Endothelial cell of umbilical vein (primary cell): ENCODE measurements around the gene SPP2. TPM values are rescaled to one million over a fixed set of nuclear protein-coding genes. Genes with fewer than 3 reads are reported as not detected.

Experiments used
- BruUV-seq: library from RNA; stranded (reverse); fragments of 400-500 nt; replicated peaks from 2 replicates; lab custom pipeline; 2021; lab: Mats Ljungman, UMichigan
- CTCF ChIA-PET: fragments of 300-600, 350-600 bp; sonication (Branson Sonifier 250); formaldehyde crosslinking; loops from one replicate; lab custom pipeline; 2021; ENCODE audit warnings: antibody characterized with exemption, inconsistent platforms; lab: Charles Lee
- POLR2A ChIA-PET: fragments of 300-600, 350-600 bp; sonication (Branson Sonifier 250); formaldehyde crosslinking; loops from one replicate; lab custom pipeline; 2021; ENCODE audit warnings: antibody characterized with exemption, inconsistent platforms; lab: Charles Lee
- DNase-seq: peaks from one replicate; pipeline ENCODE4 v3.0.0-alpha.2; 2011; ENCODE audit warnings: low read depth, low spot score
- FAIRE-seq: peaks from 2 replicates; lab custom pipeline; 2011; peaks lifted over from hg19 to GRCh38; lab: Jason Lieb, UNC
- H2AFZ ChIP-seq: 2 replicates; pipeline ENCODE4 v1.6.0; 2012; ENCODE audit warnings: low read depth, low read length, control low read depth, inconsistent platforms
- H3K27ac ChIP-seq: 2 replicates; pipeline ENCODE4 v1.5.1; 2011; ENCODE audit warnings: low read depth, mild to moderate bottlenecking, control low read depth, low read length, moderate library complexity; ENCODE audit not compliant: insufficient read depth
- H3K27me3 ChIP-seq, 2 experiments: 2 replicates each; pipeline versions ENCODE4 v1.6.0 to v1.6.1; 2011; ENCODE audit warnings: low read length in 2 of 2, mixed read lengths in 1 of 2; ENCODE audit not compliant: control insufficient read depth in 2 of 2, insufficient read depth in 2 of 2
- H3K36me3 ChIP-seq, 2 experiments: 2 replicates in 1 of 2; 3 replicates in 1 of 2; pipeline ENCODE4 v1.5.1; 2011; ENCODE audit warnings: low read length in 2 of 2, mild to moderate bottlenecking in 1 of 2, moderate library complexity in 1 of 2; ENCODE audit not compliant: control insufficient read depth in 2 of 2, insufficient read depth in 2 of 2; ENCODE audit errors: extremely low read depth in 1 of 2
- H3K4me1 ChIP-seq: 3 replicates; pipeline ENCODE4 v1.5.1; 2011; ENCODE audit warnings: mild to moderate bottlenecking, low read length; ENCODE audit not compliant: control insufficient read depth, insufficient read depth; ENCODE audit errors: extremely low read depth
- H3K4me2 ChIP-seq: 2 replicates; pipeline ENCODE4 v1.6.1; 2011; ENCODE audit warnings: low read length, control low read depth, mixed read lengths; ENCODE audit not compliant: insufficient read depth
- H3K4me3 ChIP-seq, 3 experiments: fragments of 200-600 bp in 1 of 3; sonication (generic), shearing (Covaris generic) in 1 of 3; replicated peaks in 1 of 3; 2 replicates each; pipeline ENCODE4 v1.5.1; 2011 to 2016; ENCODE audit warnings: control low read depth in 3 of 3, low read length in 3 of 3, mild to moderate bottlenecking in 2 of 3, inconsistent platforms in 1 of 3, low read depth in 1 of 3, moderate library complexity in 1 of 3; ENCODE audit not compliant: insufficient read depth in 1 of 3
- H3K79me2 ChIP-seq: 2 replicates; pipeline ENCODE4 v1.6.0; 2012; ENCODE audit warnings: low read length, inconsistent platforms; ENCODE audit not compliant: control insufficient read depth, insufficient read depth
- H3K9ac ChIP-seq: replicated peaks from 2 replicates; pipeline ENCODE3; 2011; ENCODE audit warnings: low read length, control low read depth; ENCODE audit not compliant: insufficient read depth; ENCODE audit errors: extremely low read depth
- H3K9me1 ChIP-seq: replicated peaks from 3 replicates; pipeline ENCODE4 v1.6.0; 2011; ENCODE audit warnings: mild to moderate bottlenecking, low read length; ENCODE audit not compliant: control insufficient read depth, insufficient read depth; ENCODE audit errors: extremely low read depth
- H3K9me3 ChIP-seq: replicated peaks from 2 replicates; pipeline ENCODE4 v1.5.1; 2012; ENCODE audit warnings: low read length, inconsistent platforms; ENCODE audit not compliant: control insufficient read depth, insufficient read depth
- H4K20me1 ChIP-seq: replicated peaks from 2 replicates; pipeline ENCODE3; 2011; ENCODE audit warnings: mild to moderate bottlenecking, low read length; ENCODE audit not compliant: control insufficient read depth, insufficient read depth; ENCODE audit errors: extremely low read depth
- EZH2 ChIP-seq: IDR thresholded peaks from 2 replicates; pipeline ENCODE4 v1.6.1; 2012; ENCODE audit warnings: borderline replicate concordance, low read depth, mild to moderate bottlenecking, moderate library complexity, low read length, inconsistent platforms; ENCODE audit not compliant: severe bottlenecking
- FOS ChIP-seq: IDR thresholded peaks from 2 replicates; pipeline ENCODE4 v1.6.1; 2011; ENCODE audit warnings: mild to moderate bottlenecking, low read length, moderate library complexity, borderline replicate concordance; ENCODE audit not compliant: insufficient read depth
- GATA2 ChIP-seq: IDR thresholded peaks from 2 replicates; pipeline ENCODE4 v1.7.0; 2011; ENCODE audit warnings: low read depth, mild to moderate bottlenecking, moderate library complexity, mixed read lengths, low read length; ENCODE audit not compliant: insufficient read length, insufficient read depth
- JUN ChIP-seq: IDR thresholded peaks from 2 replicates; pipeline ENCODE4 v1.6.1; 2011; ENCODE audit warnings: borderline replicate concordance, low read depth; ENCODE audit not compliant: insufficient read length, insufficient read depth
- MYC ChIP-seq: IDR thresholded peaks from one replicate; pipeline ENCODE4 v1.6.1; 2011; ENCODE audit warnings: mild to moderate bottlenecking, low read depth, low read length
- POLR2A ChIP-seq: IDR thresholded peaks from 2 replicates; pipeline ENCODE4 v1.6.1; 2012; ENCODE audit warnings: low read depth, mild to moderate bottlenecking, control low read depth, low read length
- POLR2AphosphoS5 ChIP-seq: IDR thresholded peaks from 2 replicates; pipeline ENCODE4 v1.6.1; 2012; ENCODE audit warnings: low read depth, mild to moderate bottlenecking, control low read depth, low read length, moderate library complexity; ENCODE audit not compliant: insufficient read depth
- dilution Hi-C: fragments of 300-500 bp; cut with MboI; formaldehyde crosslinking; loops from one replicate; pipeline ENCODE4 v1.15.0; 2019; ENCODE audit warnings: low sequenced_read_pairs; ENCODE audit not compliant: extremely low pct_ligation_motif_present
- intact Hi-C: fragments of 100-400 bp; cut with micrococcal nuclease; formaldehyde crosslinking; loops from one replicate; pipeline ENCODE4 v1.10.0; 2022
- polyA plus RNA-seq, 4 experiments: library from polyadenylated mRNA; depleted of rRNA in 3 of 4; stranded (reverse) in 3 of 4; unstranded in 1 of 4; fragments of >200 nt; gene quantifications; 2 replicates each; pipeline versions ENCODE4 v1.2.1 to v1.2.3, GENCODE V29; 2011 to 2012; ENCODE audit warnings: missing spikeins in 1 of 4
- total RNA-seq: library from RNA; stranded (reverse); gene quantifications from 2 replicates; pipeline ENCODE4 v1.2.3, GENCODE V29; 2021
- TF ChIP-seq, protein P1 (sequence below), 2 donors: IDR thresholded peaks; 1 replicate in 1 of 2; 2 replicates in 1 of 2; pipeline ENCODE4 v1.5.1; 2011; ENCODE audit warnings: low read length in 2 of 2, mild to moderate bottlenecking in 2 of 2, moderate library complexity in 2 of 2, control low read depth in 1 of 2, inconsistent platforms in 1 of 2, low read depth in 1 of 2; ENCODE audit not compliant: insufficient read depth in 1 of 2; ENCODE audit errors: extremely low read depth in 1 of 2
- TF ChIP-seq, protein P2 (sequence below): IDR thresholded peaks from 2 replicates; pipeline ENCODE4 v1.6.1; 2011; ENCODE audit not compliant: insufficient read depth, insufficient read length

The SPP2 gene
- total and polyA plus RNA-seq, 2 donors (not counting 3 experiments of a cell fraction or from before 2014, with no cell fraction given) = not detected

DNA sequence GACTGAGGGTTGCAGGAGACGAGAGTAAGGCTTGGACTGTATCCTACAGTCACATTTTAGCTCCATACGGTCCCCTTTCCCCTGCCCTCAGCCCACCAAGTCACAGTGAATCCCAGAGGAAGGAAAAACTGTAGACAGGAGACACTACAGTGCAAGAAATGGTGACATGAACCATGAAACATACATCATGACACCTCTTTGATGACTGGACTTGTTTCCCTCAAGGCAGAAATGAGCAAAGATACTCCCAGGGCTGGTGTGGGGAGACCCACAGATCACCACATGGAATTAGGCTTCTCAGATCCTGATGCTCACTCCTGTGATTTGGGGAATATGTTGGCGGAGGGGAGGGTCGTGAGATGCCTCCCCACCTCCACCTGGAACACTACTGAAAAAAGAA lies 48.2 kb upstream of the SPP2 start:
- ChIA-PET POLR2A (no interaction called here), CTCF (no interaction called here)
- Histone ChIP-seq H3K27ac (no peak overlapping the region), H3K79me2 (no peaks in the 10 kb centered on the region), H3K9ac (no peak overlapping the region), H3K27me3 (peaks cover 0 to 8% of the 10 kb centered on the region in 2 experiments), H3K4me2 (no peak overlapping the region), H2AFZ (no peak overlapping the region), H3K9me3 (no peaks in the 10 kb centered on the region), H3K4me1 (no peaks in the 10 kb centered on the region), H3K4me3 (no peak overlapping the region), H3K36me3 (no peaks in the 10 kb centered on the region), H4K20me1 (no peaks in the 10 kb centered on the region), H3K9me1 (no peaks in the 10 kb centered on the region)
- intact Hi-C loops (no loop called here), dilution Hi-C loops (no loop called here)
- no peak for TF ChIP-seq JUN
- no peak for TF ChIP-seq GATA2
- TF ChIP-seq MYC = no peak
- no peak for TF ChIP-seq POLR2AphosphoS5
- no peak for TF ChIP-seq EZH2
- TF ChIP-seq FOS = no peak
- no peak for TF ChIP-seq POLR2A
- no TSS peak for BruUV-seq
- FAIRE-seq (no peak), DNase-seq (no peak)

DNA sequence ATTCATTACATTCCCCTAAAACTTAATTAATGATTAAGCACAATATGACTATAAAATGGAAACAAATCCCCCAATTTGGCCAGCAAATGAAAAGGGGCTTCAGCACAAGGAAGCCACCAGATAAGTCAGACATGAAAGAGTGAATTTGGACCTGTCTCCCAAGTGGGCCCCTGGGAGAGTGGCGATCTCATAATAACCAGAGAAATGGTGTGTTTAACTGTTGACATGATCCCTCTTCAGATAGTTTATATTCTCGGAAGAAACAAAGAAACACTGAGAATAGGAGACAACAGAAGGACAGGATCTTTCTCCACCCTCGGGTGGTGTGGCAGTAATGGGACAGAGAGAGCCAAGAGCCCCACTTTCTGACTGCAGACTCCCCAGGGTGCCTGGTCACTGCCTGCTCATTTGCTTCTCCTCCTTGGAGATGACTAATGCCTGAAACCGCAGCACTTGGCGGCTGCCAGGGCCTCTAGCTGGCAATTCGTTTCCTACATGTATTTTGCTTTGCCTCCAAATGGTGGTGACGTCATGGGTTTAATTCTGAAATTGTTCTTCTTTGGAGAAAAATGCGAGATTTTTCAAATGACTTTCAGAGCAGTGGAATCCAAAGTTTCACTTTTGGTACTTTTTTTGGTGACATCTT lies 46.4 kb upstream of the SPP2 start:
- peaks cover 0 to 8% of the 10 kb centered on the region in 2 experiments for H3K27me3 ChIP-seq
- BruUV-seq = no TSS peak
- no peak overlapping the region for H3K9ac ChIP-seq
- H3K36me3 ChIP-seq = no peaks in the 10 kb centered on the region
- no peak overlapping the region for H3K4me2 ChIP-seq
- no peaks in the 10 kb centered on the region for H4K20me1 ChIP-seq
- no peak overlapping the region for H3K27ac ChIP-seq
- ChIA-PET CTCF (interaction anchor here (1.0 kb wide), 1 partner anchor 15 kb away, joined by 3 read pairs; no protein-coding TSS in a partner anchor), POLR2A (no interaction called here)
- no peaks in the 10 kb centered on the region for H3K4me1 ChIP-seq
- no peaks in the 10 kb centered on the region for H3K9me3 ChIP-seq
- dilution Hi-C loops (no loop called here), intact Hi-C loops (no loop called here)
- TF ChIP-seq GATA2 = no peak
- TF ChIP-seq, protein P1, sequence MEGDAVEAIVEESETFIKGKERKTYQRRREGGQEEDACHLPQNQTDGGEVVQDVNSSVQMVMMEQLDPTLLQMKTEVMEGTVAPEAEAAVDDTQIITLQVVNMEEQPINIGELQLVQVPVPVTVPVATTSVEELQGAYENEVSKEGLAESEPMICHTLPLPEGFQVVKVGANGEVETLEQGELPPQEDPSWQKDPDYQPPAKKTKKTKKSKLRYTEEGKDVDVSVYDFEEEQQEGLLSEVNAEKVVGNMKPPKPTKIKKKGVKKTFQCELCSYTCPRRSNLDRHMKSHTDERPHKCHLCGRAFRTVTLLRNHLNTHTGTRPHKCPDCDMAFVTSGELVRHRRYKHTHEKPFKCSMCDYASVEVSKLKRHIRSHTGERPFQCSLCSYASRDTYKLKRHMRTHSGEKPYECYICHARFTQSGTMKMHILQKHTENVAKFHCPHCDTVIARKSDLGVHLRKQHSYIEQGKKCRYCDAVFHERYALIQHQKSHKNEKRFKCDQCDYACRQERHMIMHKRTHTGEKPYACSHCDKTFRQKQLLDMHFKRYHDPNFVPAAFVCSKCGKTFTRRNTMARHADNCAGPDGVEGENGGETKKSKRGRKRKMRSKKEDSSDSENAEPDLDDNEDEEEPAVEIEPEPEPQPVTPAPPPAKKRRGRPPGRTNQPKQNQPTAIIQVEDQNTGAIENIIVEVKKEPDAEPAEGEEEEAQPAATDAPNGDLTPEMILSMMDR (IDR thresholded peaks at IDR 0.05; ENCODE audit: extremely low read depth in 1 of 2, insufficient read depth in 1 of 2, low read depth in 1 of 2, low read length in 2 of 2) = no peak
- TF ChIP-seq JUN = no peak
- no peak for TF ChIP-seq MYC
- no peak for TF ChIP-seq FOS
- no peak for TF ChIP-seq POLR2A
- no peak for TF ChIP-seq POLR2AphosphoS5
- TF ChIP-seq EZH2 = no peak
- TF ChIP-seq, protein P2, sequence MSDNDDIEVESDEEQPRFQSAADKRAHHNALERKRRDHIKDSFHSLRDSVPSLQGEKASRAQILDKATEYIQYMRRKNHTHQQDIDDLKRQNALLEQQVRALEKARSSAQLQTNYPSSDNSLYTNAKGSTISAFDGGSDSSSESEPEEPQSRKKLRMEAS = no peak
- H3K4me3 ChIP-seq = no peak overlapping the region
- H2AFZ ChIP-seq = no peak overlapping the region
- no peaks in the 10 kb centered on the region for H3K9me1 ChIP-seq
- peak; percentile 74 for FAIRE-seq
- DNase-seq = peak; percentile 8
- no peaks in the 10 kb centered on the region for H3K79me2 ChIP-seq
